Right hindlimb (tissue), 1 donor: Measurements from ENCODE around the gene COL6A3.

ENCODE experiments used
- DNase-seq: peaks from one replicate; pipeline ENCODE4 v3.0.0-alpha.2; 2018

The COL6A3 gene

GRCh38 chr2:237345891-237346640 is 67.9 kb downstream of the COL6A3 start:
- no peak for DNase-seq

- no peak for DNase-seq
Measured at GRCh38 chr2:237345411-237345810, 68.6 kb downstream of the COL6A3 start.

- no peak for DNase-seq
Measured at GRCh38 chr2:237344942-237345341, 69.0 kb downstream of the COL6A3 start.

DNA sequence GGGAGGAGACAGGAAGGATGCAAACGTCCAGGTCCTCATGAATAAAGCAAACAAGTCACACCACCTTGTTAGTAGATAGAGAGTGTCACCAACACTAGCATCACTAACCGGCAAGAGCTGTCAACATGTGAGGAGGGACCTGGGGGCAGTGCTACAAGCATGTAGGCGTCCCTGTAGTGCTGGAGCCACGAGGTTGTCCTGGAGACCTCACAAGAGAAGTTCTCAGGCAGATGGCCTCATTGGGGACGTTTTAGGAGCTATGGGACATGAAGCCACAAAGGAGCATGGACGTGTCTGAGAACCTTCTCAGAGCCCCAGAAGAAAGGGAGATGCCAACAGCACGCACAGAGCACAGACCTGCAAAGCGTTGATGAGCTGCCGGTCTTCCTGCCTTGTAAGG is 70.0 kb downstream of the COL6A3 start:
- no peak for DNase-seq

GRCh38 chr2:237341872-237342271 is 72.1 kb downstream of the COL6A3 start:
- no peak for DNase-seq

DNA sequence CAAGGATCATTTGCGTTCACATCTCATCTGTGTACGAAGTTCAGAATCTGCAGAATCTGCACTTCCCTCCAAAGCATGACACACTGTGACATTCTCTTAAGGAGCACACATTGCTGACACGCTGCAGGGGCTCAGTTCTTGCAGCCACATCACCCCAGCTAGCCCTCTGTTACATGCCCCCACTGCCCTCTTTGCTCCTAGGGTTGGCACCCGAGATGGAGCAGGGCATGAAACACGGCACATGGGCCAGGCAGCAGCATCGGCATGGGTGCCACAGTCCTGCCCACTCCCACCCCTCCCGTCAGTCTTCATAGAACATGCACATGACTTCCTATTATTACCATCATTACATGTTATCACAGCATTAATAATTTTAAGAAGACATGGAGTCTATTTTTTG is 76.4 kb downstream of the COL6A3 start:
- DNase-seq: no peak

GRCh38 chr2:237336131-237336530 is 77.8 kb downstream of the COL6A3 start:
- no peak for DNase-seq

- DNase-seq: no peak
Measured at GRCh38 chr2:237333748-237334147, 80.2 kb downstream of the COL6A3 start.

DNA sequence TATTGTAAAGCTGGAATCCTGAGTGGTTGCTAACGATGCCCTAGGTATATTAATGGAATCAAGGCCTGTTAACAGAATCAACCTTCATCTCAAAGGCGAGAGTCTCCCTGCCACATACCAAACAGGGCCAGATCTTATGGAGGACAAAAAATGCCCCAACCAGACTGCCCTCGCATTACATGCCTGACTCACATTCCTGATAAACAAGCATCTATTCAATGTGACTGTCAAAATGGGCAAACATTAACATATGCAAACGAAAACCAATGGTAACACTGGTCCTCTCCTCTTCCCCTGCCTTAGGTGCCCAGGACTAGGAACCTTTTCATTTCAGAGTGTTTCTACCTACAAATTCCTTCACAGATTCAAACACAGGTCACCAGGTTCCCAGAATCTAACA is 83.4 kb downstream of the COL6A3 start:
- no peak for DNase-seq

DNA sequence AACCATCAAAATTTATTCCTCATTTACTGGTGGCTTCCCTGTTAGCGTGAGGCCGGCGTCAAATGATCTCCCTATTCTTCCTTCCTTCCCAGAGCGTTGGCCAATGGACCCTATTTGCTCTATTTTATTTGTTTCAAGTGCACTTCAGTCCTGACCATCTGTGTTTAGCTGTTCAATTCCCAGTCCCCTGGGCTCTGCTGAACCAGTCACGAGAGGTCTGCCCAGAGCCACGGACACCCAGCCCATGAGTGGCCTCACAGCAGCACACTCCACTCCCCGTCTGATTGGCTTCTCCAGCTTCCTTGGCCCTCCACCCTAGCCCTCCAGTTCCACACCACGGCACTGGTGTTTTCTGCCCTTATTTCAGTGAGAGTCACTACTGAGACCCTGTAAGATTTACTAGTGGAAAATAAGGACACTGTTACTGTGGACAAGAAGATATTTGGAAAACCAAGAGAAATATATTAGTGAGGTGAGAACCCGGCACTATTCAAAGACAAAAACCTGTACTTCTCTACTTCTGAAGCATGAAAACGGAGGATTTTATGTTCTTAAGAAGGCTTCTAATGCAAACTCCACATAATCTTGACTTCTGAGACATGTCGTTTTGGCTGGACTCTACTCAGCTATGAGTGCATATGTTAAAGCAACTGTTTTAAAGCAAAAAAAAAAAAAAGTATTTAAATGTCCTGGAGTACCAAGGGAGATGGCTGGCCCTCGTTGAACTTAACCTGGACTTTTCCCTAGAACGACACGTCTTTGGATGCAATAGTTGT is 86.6 kb downstream of the COL6A3 start:
- no peak for DNase-seq

GRCh38 chr2:237326266-237327171 is 87.4 kb downstream of the COL6A3 start:
- peak; percentile 69 for DNase-seq

- no peak for DNase-seq
Measured at GRCh38 chr2:237324837-237325236, 89.1 kb downstream of the COL6A3 start.

- no peak for DNase-seq
Measured at GRCh38 chr2:237324405-237324831, 89.5 kb downstream of the COL6A3 start.

DNA sequence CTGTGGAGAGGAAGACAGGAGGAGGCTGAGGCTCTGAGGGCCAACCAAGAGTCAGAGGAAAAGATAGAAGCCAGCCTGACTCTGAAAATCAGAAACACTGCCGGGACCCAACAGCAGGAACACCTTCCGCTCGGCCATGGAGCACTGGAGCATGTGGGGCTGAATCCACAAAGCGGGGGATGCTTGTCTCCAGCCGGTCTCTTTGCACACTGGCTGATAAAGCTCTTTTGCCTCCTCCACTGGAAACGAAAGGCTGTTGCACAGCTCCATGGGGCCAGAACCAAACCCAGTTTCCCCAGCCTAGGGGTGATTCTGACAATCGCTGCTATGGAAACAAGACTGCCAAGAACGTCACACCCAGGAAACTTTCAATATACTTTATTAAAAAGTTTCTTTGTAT is 90.3 kb downstream of the COL6A3 start:
- no peak for DNase-seq

DNA sequence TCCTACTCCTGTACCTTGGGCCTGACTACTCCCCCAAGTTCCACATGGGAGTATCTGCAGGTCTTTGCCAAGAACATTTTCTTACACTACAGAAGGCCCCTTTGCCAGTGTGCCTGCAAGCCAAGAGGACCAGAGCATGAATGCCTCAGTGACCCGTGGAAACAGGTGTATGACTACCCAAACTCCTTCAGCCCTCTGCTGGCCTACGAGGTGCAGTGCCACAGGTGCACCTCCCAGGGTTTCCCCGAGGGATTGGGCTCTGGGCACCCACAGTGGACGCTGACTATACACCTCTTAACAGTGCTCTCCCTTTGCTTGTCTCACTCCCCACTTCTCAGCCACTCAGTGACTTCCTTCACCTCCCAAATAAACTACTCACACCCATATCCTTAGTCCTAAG is 91.4 kb downstream of the COL6A3 start:
- no peak for DNase-seq

DNA sequence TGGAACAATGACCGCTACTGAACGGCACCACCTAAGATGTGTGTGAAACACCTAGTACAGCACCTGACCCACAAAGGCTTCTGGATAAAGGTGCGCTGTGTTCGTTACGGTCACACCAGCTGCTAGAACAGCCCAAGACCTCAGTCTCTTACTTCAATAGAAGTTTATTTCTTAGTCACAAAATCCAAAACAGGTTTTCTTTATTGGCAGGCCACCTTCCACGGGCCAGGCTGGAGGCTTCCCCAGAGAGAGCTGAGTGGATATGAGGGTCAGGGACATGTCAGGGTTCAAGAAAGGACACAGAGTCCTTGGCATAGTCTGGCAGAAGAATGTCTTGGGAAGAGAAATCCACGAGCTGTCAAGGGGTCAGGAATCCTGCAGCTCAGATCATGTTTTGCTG is 92.2 kb downstream of the COL6A3 start:
- no peak for DNase-seq

- DNase-seq: peak; percentile 67
Measured at GRCh38 chr2:237320801-237321560, 93.0 kb downstream of the COL6A3 start.

DNA sequence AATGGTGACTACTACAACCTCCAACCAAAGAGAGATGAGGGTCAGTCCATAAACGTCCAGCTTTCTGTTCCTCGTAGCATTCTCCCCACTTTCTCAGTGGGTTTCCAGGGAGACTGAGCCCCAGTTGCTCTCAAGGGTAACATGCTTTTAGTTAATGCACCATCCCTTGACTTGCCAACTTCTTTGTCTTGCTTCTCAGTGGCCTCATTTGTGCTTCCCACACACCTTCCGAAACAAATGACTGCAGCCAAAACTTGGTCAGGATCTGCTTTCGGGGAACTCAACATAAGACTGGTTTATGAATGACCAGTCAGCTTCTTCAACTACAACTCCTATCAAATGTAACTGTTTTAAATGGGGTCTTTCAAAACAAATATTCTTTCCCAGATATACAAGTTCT is 94.1 kb downstream of the COL6A3 start:
- DNase-seq: no peak

- DNase-seq: no peak
Measured at GRCh38 chr2:237319086-237319820, 94.7 kb downstream of the COL6A3 start.

DNA sequence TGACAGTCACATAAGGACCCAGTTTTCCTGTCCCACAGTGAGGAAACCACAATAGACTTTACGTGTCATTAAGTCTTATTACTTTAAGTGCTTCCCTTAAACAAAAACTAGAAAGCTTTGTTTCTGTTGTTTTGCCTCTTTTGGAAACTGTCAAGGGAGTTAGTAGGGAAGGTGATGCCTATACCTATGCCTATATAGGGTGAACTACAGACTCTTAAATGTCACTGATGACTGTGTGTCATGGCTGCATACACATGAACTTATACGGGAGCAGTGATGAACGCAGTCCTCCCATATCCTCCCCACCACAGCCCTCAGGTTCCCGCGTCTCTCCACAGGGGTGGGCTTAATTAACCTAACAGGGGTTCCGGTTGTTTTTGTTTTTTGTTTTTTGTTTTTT is 97.6 kb downstream of the COL6A3 start:
- DNase-seq: no peak

DNA sequence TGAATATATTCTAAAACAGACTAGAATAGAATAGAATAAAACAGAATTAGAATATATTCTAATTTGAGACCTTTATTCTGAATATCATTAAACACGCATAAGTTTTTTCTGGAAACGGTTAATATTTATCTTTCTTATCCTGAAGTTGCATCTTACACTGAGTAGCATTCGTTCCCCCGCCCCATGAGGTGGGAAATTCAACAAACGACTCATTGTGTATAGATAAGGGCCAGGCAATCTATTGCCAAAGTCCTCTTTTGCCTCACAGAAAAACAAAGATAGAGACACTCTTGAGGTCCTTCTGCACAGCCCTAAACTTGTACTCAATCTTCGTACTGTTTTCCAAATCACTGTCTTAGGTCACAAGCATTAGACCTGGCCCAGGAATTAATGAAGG is 98.1 kb downstream of the COL6A3 start:
- no peak for DNase-seq
